Lower leg skin (tissue), 4 donors: ENCODE results near the gene GPR55. TPM values are rescaled to one million over a fixed set of nuclear protein-coding genes. Genes with fewer than 3 reads are reported as not detected.

Experiments used
- DNase-seq, 2 donors: peaks; one replicate each; pipeline ENCODE4 v3.0.0-alpha.2; 2019; ENCODE audit warnings: low spot score in 2 of 2
- H3K4me3 ChIP-seq: fragments of 200-600 bp; sonication (generic); 2 replicates; pipeline ENCODE4 v1.5.1; 2017; ENCODE audit warnings: mild to moderate bottlenecking, low read depth; ENCODE audit not compliant: poor library complexity, severe bottlenecking
- POLR2A ChIP-seq, 2 donors: fragments of 450-650 bp; IDR thresholded peaks; one replicate each; pipeline ENCODE4 v1.6.1; 2016 to 2017; ENCODE audit warnings: antibody characterized with exemption in 2 of 2, mild to moderate bottlenecking in 1 of 2, moderate library complexity in 1 of 2
- WGBS, 2 donors: methylation state at CpG; one replicate each; pipeline ENCODE4 v1.1.5; 2018; 5-methylcytosine and 5-hydroxymethylcytosine counted together
- intact Hi-C: fragments of 100-400 bp; cut with DNase I; formaldehyde crosslinking; loops from one replicate; pipeline ENCODE4 v1.15.0; 2023; ENCODE audit warnings: low total_unique reads
- total RNA-seq, 4 donors: library from RNA; depleted of rRNA; stranded (reverse); fragments of >200 nt; gene quantifications; one replicate each; pipeline ENCODE4 v1.1.0, GENCODE V29; 2016
- TF ChIP-seq, protein P1 (sequence below), 3 donors: fragments of 450-650 bp; IDR thresholded peaks; one replicate each; pipeline ENCODE4 v1.5.1; 2016; ENCODE audit warnings: antibody characterized with exemption in 3 of 3, mild to moderate bottlenecking in 3 of 3, moderate library complexity in 2 of 3

GPR55 gene
- total RNA-seq, 4 donors from 2014 or later: 0.30 TPM; not detected in 3

DNA sequence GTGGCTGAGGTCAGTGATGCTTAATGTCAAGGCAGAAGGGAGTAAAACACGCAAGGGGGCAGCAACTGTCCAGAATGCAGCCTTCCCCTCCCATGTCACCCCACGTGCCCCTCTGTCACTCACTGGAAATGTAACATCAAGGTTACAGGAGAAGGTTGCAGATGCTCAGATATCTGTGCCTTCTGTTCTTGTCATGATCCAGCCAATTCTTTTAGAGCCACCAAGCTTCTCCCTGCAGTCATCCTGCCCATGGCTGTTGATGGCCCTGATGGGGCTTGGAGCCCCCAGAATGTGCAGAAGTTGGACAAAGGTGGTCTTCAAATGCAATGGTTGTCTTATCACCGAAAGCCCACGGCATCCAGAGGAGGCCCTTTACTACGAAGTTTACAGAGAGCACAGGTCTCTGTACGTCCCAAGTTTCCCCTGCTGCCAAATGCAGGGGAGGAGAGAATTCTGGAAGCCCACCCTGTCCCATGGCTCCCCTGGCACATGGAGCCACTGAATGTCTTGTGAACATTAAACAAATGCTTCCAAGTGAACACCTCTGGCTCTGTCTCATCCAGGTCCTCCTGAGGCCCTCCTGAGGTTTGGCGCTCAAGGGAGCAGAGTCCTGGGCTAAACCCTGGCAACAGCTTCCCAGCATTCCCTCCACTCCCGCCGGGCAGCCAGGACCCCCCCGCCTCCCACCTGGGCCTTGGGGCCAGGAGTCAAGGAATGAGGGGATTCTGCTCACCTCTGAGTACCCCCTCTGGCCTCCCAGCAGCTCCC is 4.5 kb upstream of the GPR55 start:
- H3K4me3 ChIP-seq: no peak overlapping the region
- WGBS, 2 donors: 82 to 83% methylated on average over 9 to 10 of the region's 10 CpGs
- no peak for TF ChIP-seq POLR2A (IDR thresholded peaks at IDR 0.05)
- TF ChIP-seq, protein P1, sequence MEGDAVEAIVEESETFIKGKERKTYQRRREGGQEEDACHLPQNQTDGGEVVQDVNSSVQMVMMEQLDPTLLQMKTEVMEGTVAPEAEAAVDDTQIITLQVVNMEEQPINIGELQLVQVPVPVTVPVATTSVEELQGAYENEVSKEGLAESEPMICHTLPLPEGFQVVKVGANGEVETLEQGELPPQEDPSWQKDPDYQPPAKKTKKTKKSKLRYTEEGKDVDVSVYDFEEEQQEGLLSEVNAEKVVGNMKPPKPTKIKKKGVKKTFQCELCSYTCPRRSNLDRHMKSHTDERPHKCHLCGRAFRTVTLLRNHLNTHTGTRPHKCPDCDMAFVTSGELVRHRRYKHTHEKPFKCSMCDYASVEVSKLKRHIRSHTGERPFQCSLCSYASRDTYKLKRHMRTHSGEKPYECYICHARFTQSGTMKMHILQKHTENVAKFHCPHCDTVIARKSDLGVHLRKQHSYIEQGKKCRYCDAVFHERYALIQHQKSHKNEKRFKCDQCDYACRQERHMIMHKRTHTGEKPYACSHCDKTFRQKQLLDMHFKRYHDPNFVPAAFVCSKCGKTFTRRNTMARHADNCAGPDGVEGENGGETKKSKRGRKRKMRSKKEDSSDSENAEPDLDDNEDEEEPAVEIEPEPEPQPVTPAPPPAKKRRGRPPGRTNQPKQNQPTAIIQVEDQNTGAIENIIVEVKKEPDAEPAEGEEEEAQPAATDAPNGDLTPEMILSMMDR (IDR thresholded peaks at IDR 0.05): no peak
- intact Hi-C loops: no loop called here
- DNase-seq: peak in 1 of 2 donors; percentile 70

DNA sequence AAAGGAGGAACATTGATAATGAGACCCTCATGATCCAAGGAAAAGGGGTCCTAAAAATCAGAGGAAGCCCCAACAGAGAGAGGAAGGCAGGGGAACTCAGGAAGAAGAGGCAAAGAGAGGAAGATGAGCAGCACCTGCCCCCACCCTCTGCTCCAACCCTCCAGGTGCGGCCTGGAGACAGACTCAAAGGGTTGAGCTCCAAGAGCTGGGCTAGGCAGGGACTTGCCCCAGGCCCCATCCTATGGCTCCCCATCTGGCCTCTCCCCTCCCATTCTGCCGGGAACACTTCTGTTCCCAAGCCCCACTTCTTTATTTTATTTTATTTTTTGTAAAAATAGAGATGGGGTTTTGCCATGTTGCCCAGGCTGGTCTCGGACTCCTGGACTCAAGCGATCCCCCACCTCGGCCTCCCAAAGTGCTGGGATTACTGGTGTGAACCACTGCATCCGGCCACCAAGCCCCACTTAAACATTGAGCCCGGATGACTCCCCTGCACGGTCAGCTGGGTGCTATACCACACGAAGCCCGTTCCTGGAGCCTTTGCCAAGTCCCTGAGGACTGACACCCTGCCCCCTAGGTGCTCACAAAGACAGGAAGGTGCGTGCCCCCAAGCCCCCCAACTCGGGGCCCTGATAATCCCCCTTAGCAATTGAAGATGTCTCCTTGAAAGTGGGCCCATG is 3.8 kb upstream of the GPR55 start:
- TF ChIP-seq, protein P1 (IDR thresholded peaks at IDR 0.05): no peak
- no peak for TF ChIP-seq POLR2A (IDR thresholded peaks at IDR 0.05)
- 84 to 91% methylated on average over 12 of the region's 12 CpGs for WGBS, 2 donors
- intact Hi-C loops: no loop called here
- DNase-seq: peak in 1 of 2 donors; percentile 59
- no peak overlapping the region for H3K4me3 ChIP-seq

DNA sequence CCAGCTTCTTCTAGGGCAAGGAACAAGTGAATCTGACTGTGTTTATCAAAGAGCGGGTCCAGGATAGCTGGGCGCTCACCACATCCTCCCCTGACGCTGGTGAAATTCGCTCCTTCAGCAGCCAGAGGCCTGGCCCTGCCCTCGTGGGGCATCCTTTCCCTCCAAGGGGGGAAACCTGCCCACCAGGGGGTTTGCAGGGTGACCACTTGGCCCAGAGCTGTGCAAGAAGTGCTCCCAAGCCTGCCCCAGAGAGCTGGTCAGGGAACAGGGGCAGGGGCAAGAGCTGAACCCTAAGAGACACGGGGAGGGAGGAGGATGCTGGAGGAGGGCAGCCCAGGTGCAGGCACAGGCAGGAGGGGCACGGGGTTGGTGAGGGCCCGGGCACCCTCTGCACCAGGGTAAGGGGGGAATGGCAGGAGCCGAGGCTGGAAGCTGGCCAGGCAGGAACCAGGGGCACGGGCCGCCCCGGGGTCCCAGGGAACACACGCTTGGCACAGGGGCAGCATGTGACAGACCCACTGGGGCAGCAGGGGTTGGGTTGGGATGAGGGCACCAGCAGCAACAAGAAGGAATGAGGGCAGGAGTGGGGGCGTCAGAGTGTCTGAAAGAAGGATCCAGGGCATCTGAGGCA is 2.8 kb upstream of the GPR55 start:
- WGBS, 2 donors: 85 to 86% methylated on average over 14 of the region's 14 CpGs
- intact Hi-C loops: no loop called here
- TF ChIP-seq POLR2A (IDR thresholded peaks at IDR 0.05): no peak
- TF ChIP-seq, protein P1 (IDR thresholded peaks at IDR 0.05): no peak
- peak in 1 of 2 donors; percentile 70 for DNase-seq
- H3K4me3 ChIP-seq: no peak overlapping the region

DNA sequence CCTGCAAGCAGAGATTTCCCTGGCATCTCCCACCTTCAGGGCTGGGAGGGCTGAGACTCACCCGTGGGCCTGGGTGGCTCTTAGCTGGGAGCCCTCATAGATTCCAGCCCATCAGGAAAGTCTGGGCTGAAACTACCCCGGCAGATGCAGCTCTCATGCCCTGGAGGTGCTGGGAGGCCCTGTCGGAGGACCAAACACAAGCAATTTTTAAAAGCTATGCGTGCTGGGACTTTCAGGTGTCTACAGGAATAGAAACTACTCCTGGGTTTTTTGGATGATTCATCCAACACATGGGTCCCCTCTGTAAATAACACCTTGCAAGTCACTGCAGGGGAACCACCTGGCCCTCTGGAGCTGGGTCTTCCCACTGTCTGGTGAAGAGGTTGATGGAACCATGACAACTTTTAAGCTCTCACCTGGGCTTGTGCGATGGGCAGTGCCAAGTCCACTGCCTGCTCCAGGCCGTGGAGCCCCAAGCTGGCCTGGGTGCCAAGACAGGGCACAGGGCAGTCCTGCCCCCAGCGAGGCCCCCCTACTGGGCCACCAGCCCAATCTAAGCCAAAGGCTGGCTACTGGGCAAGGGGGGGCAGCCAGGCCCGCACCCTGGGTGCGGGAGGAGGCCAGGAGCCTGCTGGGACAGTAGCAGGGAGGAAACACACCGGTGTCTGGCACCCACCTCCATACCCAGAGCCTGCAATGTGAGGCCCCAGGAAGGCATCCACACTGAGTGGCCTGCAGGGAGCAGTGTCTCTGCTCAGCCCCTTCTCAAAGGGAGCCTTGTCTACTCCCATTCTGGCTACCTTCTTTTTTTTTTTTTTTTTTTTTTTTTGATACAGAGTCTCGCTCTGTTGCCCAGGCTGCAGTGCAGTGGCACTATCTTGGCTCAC is 1.1 kb upstream of the GPR55 start:
- no peak for TF ChIP-seq POLR2A (IDR thresholded peaks at IDR 0.05)
- TF ChIP-seq, protein P1 (IDR thresholded peaks at IDR 0.05): no peak
- 49 to 67% methylated on average over 10 of the region's 11 CpGs for WGBS, 2 donors
- intact Hi-C loops: no loop called here
- no peak overlapping the region for H3K4me3 ChIP-seq
- DNase-seq: peak in 1 of 2 donors; percentile 45

DNA sequence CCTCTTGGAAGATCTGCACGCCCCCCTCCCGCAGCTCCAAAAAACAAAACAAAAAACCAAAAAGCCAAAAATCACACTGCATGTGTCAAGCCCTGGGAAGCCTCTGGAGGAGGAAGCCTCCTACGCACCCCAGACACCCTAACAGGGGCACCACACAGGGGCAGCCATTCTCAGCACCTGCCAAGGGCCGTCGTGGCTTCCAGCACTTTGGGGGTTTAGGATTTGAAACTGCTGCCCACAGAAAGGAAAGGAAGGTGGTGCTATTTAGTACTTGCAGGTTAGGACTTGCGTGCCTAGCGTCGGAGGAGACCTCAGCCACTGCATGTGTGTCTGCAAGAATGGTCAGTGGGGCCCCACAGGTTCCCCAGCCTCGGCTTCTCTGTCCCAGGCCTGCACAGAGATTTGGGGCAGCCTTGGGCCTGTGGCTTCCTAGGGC is 419 bp upstream of the GPR55 start:
- no peak for TF ChIP-seq POLR2A (IDR thresholded peaks at IDR 0.05)
- TF ChIP-seq, protein P1 (IDR thresholded peaks at IDR 0.05): no peak
- WGBS, 2 donors: 69% methylated on average over 9 of the region's 9 CpGs
- peak in 1 of 2 donors; percentile 63 for DNase-seq
- intact Hi-C loops: no loop called here
- no peak overlapping the region for H3K4me3 ChIP-seq
